NCI-H1048 (cell line): Measurements from ENCODE around the gene ARHGDIB.

ENCODE experiments used
- DNase-seq: peaks from one replicate; lab custom pipeline; 2025; lab: John Stamatoyannopoulos, UW

The ARHGDIB gene

GRCh38 chr12:14961466-14962152 is at the start of gene ARHGDIB:
Gene ARHGDIB, minus strand, starts transcription at chr12:14961601. Its CDS starts 10,889 bp downstream, at chr12:14950712.
- DNase-seq = no peak

DNA sequence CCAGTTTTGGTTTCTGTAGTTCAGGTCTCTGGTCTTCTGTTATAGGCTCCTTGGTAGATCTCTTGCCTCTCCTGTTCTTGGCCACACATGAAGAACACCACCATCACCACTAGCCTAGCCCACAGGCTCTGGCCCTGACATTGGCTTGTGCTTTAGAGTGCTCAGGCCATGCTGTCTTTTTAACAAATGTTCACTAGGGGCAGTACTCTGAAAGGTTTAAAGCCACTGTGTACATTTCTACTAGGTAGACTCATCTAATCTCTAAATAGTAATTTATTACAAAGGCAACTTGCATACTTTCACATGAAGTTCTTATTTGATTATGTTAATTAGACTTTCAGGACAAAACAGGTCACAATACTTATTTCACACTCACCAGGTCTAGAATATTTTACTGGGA is 49.8 kb upstream of the ARHGDIB start:
- DNase-seq = no peak

DNA sequence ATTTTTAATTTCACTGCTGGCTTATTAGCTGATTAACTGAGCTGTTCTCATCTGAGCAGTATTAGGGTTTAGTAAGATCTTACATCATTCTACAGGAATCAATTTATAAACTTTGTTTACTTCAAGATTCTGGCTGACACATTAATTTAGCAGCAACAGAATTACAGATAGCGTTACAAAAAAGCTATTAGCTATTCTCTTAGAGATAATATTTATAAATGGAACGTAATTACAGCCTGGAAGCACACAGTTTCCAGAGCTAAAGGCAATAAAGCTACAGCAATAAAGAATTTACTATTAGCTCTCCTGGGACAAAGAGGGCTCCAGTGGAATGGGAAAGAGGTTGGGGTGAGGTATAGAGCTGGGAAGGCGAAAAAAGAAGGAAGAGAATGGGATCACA is 46.1 kb upstream of the ARHGDIB start:
- DNase-seq = no peak

- no peak for DNase-seq
Measured at GRCh38 chr12:15005064-15005463, 43.7 kb upstream of the ARHGDIB start.

DNA sequence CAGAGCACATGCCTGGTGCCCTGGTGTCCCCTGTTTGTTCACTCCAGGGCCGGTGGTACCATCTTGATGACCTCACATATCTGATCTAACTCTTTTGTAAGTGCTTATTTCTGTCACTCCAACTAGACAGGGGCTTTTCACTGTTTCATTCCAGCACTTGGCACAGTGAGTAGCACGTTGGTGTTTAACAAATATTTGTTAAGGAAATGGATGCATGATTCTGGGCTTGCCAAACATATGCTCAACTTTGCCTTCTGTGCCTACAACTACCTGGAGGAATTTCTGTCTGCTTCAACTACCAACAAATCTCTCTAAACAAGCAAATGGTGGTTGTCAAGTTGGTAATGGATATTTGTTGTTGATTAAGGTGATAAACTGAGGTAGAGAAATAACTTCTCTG is 43.0 kb upstream of the ARHGDIB start:
- DNase-seq = no peak

- DNase-seq = no peak
Measured at GRCh38 chr12:15001733-15002382, 40.5 kb upstream of the ARHGDIB start.

GRCh38 chr12:15000575-15000974 is 39.2 kb upstream of the ARHGDIB start:
- no peak for DNase-seq

DNA sequence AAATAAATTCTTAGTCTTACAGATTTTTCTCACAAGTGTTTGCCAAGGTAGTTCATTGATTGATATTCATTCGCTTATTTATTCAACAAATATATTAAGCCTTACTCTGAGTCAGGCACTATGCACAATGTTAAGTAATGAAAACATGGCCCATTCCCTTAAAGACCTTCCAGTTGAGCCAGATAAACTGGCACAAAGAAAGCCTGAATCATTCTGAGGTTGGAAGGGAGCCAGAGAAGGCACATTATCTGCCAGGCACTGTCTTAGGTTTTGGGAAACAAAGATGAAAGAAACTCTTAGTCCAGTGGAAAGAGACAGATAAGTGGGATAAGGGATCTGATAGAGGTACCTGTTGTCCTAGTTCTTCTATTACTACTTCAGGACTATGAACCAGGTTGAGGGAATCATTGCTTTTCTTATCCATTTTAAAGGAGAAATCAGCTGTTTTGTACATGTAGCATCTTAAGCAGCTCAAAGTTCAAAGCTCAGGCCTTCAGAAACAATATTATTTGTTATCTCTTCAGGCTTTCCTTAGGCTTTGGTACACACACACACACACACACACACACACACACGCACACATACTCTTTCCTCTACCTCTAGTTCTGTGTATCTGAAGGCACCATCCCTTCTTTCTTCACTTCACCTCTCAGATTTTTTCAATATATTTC is 38.4 kb upstream of the ARHGDIB start:
- DNase-seq = no peak

DNA sequence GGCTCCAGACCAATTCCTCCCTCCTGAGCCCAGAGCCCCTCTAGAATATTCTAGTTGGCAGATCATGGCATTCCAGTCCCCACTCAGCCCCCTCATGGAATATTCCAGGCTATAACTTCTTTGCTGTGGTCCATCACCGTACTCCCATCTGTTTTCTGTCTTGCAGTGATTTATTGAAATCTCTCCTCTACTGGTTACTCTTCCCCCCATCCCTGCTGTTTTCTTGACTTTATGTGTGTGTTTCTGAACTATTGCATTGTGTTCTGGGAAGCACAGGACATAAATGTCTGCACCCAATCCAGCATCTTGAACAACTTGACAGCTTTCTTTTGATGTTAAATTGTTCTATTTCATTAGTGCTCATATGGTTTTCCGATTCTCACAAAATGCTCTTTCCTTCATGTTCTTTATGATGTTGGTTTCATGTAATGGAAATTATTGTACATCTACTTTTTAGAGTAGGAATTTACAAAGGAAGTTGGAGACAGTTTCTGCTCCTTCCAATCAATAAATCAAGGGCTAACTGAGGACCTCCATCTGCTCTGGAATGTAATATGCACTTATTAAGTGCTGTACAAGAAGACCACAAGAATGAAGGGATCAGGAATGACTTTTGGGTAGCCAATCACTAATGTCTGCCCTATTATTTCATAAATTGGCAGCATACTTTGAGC is 37.8 kb upstream of the ARHGDIB start:
- no peak for DNase-seq

GRCh38 chr12:14997998-14998397 is 36.6 kb upstream of the ARHGDIB start:
- DNase-seq = no peak

- peak; percentile 49 for DNase-seq
Measured at GRCh38 chr12:14995583-14996425, 34.4 kb upstream of the ARHGDIB start.

GRCh38 chr12:14994610-14995009 is 33.2 kb upstream of the ARHGDIB start:
- DNase-seq = no peak

GRCh38 chr12:14993537-14994266 is 32.3 kb upstream of the ARHGDIB start:
- no peak for DNase-seq

GRCh38 chr12:14993117-14993516 is 31.7 kb upstream of the ARHGDIB start:
- DNase-seq = no peak

GRCh38 chr12:14992673-14993072 is 31.3 kb upstream of the ARHGDIB start:
- DNase-seq = no peak

- DNase-seq = no peak
Measured at GRCh38 chr12:14991069-14991468, 29.7 kb upstream of the ARHGDIB start.

DNA sequence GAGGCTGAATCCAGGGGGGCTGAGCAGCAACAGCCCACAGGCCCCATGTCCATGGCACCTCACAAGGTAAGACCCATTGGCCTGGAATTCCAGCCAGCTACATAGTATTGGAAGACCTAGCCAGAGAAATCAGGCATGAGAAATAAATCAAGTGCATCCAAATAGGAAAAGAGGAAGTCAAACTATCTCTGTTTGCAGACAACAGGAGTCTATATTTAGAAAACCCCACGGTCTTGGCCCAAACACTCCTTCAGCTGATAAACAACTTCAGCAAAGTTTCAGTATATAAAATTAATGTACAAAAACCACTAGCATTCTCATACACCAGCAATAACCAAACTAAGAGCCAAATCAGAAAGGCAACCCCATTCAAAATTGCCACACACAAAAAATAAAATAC is 28.4 kb upstream of the ARHGDIB start:
- DNase-seq = no peak

DNA sequence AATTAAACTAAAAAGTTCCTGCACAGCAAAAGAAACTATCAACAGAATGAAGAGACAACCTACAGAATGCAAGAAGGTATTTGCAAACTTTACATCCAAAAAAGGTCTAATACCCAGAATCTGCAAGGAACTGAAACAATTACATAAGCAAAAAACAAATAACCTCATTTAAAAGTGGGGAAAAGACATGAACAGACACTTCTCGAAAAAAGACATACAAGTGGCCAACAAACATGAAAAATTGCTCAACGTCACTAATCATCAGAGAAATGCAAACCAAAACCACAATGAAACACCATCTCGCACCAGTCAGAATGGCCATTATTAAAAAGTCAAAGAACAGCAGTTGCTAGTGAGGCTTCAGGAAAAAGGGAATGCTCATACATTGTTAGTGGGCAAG is 26.6 kb upstream of the ARHGDIB start:
- no peak for DNase-seq

DNA sequence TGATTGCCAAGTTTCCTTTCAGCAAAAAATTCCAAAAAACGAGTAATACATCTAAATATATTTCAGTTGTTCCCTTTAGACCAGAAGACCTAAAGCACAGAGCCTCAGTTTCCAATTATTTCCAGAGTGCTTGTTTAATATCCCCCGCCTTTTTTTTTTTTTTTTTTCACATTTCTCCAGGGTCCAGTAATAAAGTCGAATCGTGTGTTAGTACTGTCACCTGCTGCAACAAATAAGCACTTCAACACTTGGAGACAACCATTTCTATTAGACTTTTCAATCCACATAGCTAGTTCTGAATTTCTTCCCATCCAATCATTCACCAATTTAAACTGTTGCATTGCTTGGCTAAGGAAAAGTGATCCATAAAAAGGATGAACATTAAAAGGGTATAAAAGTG is 25.0 kb upstream of the ARHGDIB start:
- DNase-seq = no peak

DNA sequence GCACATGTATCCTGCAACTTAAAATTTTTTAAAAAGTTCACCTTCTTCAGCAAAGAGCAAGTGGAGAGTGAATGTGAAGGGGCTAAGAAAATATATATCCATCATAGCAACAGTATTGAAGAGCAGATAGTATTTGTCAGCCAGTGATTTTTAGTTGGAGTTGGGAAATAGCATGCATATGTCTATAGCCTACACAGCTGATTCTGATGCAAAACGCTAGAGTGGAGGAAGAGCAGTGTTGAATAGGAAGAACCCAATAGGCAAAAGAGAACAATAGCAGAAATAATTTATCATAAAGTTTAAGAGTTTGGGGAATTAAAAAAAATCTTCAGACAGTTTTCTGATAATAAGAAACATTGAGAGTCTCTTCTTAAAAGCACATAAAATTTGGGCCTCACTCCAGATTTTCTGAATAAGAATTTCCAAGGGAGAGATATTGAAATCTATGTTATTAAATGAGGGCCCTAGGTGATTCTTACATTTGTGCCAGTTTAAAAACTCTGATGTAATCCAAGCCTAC is 23.4 kb upstream of the ARHGDIB start:
- DNase-seq = no peak

DNA sequence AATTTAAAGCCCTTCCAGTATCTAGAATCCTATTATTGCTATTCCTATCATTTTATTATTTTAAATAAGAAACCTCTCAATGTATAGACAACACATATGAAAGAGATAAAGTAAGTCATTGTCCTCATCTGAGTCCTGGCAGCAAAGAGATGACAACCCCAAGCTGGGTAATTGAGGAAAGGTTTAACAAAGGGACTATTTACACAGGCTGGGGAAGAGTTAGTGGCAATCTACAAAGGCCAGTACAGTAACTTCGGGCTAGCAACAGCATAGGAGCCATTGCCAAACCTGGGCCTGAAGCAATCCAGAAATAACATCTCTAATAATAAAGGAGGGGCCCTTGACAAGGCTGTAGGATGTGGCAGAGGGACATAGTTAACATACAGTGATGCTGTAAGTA is 22.6 kb upstream of the ARHGDIB start:
- DNase-seq = no peak
